OCI-LY1 (cell line): Measurements from ENCODE around the gene KCNIP4.

Experiments
- H2AFZ ChIP-seq: fragments of 200-600 bp; sonication (generic), shearing (Covaris generic); 2 replicates; pipeline ENCODE4 v1.6.0; 2014; ENCODE audit warnings: antibody characterized with exemption, mild to moderate bottlenecking, low read length
- H3F3A ChIP-seq: fragments of 200-600 bp; sonication (generic), shearing (Covaris generic); 2 replicates; pipeline ENCODE4 v1.6.0; 2014; ENCODE audit warnings: mild to moderate bottlenecking, antibody characterized with exemption, low read length, moderate library complexity; ENCODE audit not compliant: insufficient read depth
- H3K27ac ChIP-seq: fragments of 200-600 bp; sonication (generic); 2 replicates; pipeline ENCODE4 v1.5.1; 2014; ENCODE audit warnings: low read length, mixed run types, mild to moderate bottlenecking, low read depth; ENCODE audit not compliant: poor library complexity, severe bottlenecking
- H3K27me3 ChIP-seq: fragments of 200-600 bp; sonication (generic); 2 replicates; pipeline ENCODE4 v1.6.0; 2014; ENCODE audit warnings: antibody characterized with exemption, mild to moderate bottlenecking, low read length, moderate library complexity; ENCODE audit not compliant: insufficient read depth
- H3K36me3 ChIP-seq: fragments of 200-600 bp; sonication (generic); 2 replicates; pipeline ENCODE4 v1.6.1; 2014; ENCODE audit warnings: mild to moderate bottlenecking, antibody characterized with exemption, low read length, moderate library complexity, mixed read lengths; ENCODE audit not compliant: insufficient read depth
- H3K4me1 ChIP-seq: fragments of 200-600 bp; sonication (generic); 2 replicates; pipeline ENCODE4 v1.5.1; 2014; ENCODE audit warnings: mild to moderate bottlenecking, low read length, moderate library complexity; ENCODE audit not compliant: insufficient read depth, severe bottlenecking
- H3K4me2 ChIP-seq: fragments of 200-600 bp; sonication (generic), shearing (Covaris generic); 2 replicates; pipeline ENCODE4 v1.6.1; 2014; ENCODE audit warnings: low read length
- H3K4me3 ChIP-seq: fragments of 200-600 bp; sonication (generic); 2 replicates; pipeline ENCODE4 v1.5.1; 2014; ENCODE audit warnings: low read length, low read depth, mild to moderate bottlenecking, mixed read lengths; ENCODE audit not compliant: poor library complexity, severe bottlenecking
- H3K79me2 ChIP-seq: fragments of 200-600 bp; shearing (Covaris generic); 2 replicates; pipeline ENCODE4 v1.6.1; 2016; ENCODE audit warnings: mixed run types, low read length, mixed read lengths; ENCODE audit not compliant: insufficient read depth
- H3K9ac ChIP-seq: fragments of 200-600 bp; sonication (generic), shearing (Covaris generic); 2 replicates; pipeline ENCODE4 v1.6.1; 2014; ENCODE audit warnings: mild to moderate bottlenecking, low read length, mixed read lengths
- H3K9me2 ChIP-seq: fragments of 200-600 bp; sonication (generic), shearing (Covaris generic); 2 replicates; pipeline ENCODE4 v1.6.1; 2014; ENCODE audit warnings: low read depth, mild to moderate bottlenecking, low read length, mixed read lengths
- H3K9me3 ChIP-seq: fragments of 200-600 bp; shearing (Covaris generic); 2 replicates; pipeline ENCODE4 v1.6.1; 2014; ENCODE audit warnings: low read length, mixed read lengths
- H4K20me1 ChIP-seq: fragments of 200-600 bp; sonication (generic), shearing (Covaris generic); 2 replicates; pipeline ENCODE4 v1.6.0; 2016; ENCODE audit warnings: mild to moderate bottlenecking, low read length; ENCODE audit not compliant: insufficient read depth
- EZH2 ChIP-seq: fragments of 200-600 bp; sonication (generic), shearing (Covaris generic); IDR thresholded peaks from 2 replicates; pipeline ENCODE4 v1.8.0; 2017; ENCODE audit warnings: borderline replicate concordance, mixed run types, mild to moderate bottlenecking, antibody characterized with exemption, low read length, moderate library complexity, mixed read lengths
- TF ChIP-seq, protein P1 (sequence below): fragments of 200-600 bp; sonication (generic), shearing (Covaris generic); IDR thresholded peaks from 2 replicates; pipeline ENCODE4 v1.5.1; 2017; ENCODE audit warnings: mild to moderate bottlenecking, antibody characterized with exemption, low read length, moderate library complexity, mixed read lengths

The KCNIP4 gene

DNA sequence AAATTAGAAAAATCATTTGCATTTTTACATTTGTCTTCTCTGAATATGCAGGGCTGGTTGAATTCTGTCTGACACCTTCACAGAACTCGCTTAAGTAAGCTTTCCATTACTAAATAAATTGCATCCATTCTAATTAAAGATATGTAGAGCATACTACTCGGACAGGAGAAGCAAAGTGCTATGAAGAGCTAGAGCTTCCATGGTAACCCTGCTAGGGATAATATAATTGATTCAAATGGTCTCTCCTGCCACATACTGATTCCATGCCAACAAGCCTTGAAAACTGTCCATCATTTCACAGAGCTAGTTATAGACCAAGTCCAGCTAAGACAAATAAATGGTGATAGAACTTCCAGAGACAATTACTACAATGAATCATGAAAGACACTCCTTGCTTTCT is 571.5 kb downstream of the KCNIP4 start:
- no peak overlapping the region for H3K4me2 ChIP-seq
- H3F3A ChIP-seq: no peaks in the 10 kb centered on the region
- TF ChIP-seq, protein P1, sequence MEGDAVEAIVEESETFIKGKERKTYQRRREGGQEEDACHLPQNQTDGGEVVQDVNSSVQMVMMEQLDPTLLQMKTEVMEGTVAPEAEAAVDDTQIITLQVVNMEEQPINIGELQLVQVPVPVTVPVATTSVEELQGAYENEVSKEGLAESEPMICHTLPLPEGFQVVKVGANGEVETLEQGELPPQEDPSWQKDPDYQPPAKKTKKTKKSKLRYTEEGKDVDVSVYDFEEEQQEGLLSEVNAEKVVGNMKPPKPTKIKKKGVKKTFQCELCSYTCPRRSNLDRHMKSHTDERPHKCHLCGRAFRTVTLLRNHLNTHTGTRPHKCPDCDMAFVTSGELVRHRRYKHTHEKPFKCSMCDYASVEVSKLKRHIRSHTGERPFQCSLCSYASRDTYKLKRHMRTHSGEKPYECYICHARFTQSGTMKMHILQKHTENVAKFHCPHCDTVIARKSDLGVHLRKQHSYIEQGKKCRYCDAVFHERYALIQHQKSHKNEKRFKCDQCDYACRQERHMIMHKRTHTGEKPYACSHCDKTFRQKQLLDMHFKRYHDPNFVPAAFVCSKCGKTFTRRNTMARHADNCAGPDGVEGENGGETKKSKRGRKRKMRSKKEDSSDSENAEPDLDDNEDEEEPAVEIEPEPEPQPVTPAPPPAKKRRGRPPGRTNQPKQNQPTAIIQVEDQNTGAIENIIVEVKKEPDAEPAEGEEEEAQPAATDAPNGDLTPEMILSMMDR: no peak
- TF ChIP-seq EZH2: no peak
- H3K9me2 ChIP-seq: no peaks in the 10 kb centered on the region
- no peaks in the 10 kb centered on the region for H4K20me1 ChIP-seq
- no peak overlapping the region for H3K4me3 ChIP-seq
- H3K9ac ChIP-seq: no peak overlapping the region
- H3K27me3 ChIP-seq: no peaks in the 10 kb centered on the region
- no peaks in the 10 kb centered on the region for H3K9me3 ChIP-seq
- no peaks in the 10 kb centered on the region for H3K79me2 ChIP-seq
- H2AFZ ChIP-seq: no peak overlapping the region
- H3K27ac ChIP-seq: no peak overlapping the region
- no peaks in the 10 kb centered on the region for H3K36me3 ChIP-seq
- H3K4me1 ChIP-seq: no peaks in the 10 kb centered on the region

DNA sequence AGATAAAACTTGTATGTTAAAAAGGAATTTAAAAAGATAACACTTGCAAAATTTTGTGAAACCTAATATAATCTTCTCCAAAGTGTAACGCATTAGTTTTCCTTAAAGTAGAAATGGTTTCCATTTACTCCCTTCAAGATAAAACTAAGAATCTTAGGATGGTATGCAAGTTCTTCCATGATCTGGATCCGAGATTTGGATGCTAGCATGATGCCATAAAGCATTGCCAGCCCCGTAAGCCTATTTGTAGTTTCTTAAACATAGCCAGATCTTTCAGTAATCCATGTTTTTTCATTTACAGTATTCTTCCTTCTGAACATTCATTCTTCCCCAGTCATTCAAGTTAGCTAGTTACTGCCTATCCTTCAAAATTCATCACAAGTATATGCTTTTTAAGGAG is 572.4 kb downstream of the KCNIP4 start:
- Histone ChIP-seq H3K79me2 (no peaks in the 10 kb centered on the region), H3K4me2 (no peak overlapping the region), H4K20me1 (no peaks in the 10 kb centered on the region), H3K9ac (no peak overlapping the region), H3K4me1 (no peaks in the 10 kb centered on the region), H3K27me3 (no peaks in the 10 kb centered on the region), H2AFZ (no peak overlapping the region), H3F3A (no peaks in the 10 kb centered on the region), H3K9me2 (no peaks in the 10 kb centered on the region), H3K9me3 (no peaks in the 10 kb centered on the region), H3K4me3 (no peak overlapping the region), H3K36me3 (no peaks in the 10 kb centered on the region), H3K27ac (no peak overlapping the region)
- no peak for TF ChIP-seq EZH2
- TF ChIP-seq, protein P1: no peak

DNA sequence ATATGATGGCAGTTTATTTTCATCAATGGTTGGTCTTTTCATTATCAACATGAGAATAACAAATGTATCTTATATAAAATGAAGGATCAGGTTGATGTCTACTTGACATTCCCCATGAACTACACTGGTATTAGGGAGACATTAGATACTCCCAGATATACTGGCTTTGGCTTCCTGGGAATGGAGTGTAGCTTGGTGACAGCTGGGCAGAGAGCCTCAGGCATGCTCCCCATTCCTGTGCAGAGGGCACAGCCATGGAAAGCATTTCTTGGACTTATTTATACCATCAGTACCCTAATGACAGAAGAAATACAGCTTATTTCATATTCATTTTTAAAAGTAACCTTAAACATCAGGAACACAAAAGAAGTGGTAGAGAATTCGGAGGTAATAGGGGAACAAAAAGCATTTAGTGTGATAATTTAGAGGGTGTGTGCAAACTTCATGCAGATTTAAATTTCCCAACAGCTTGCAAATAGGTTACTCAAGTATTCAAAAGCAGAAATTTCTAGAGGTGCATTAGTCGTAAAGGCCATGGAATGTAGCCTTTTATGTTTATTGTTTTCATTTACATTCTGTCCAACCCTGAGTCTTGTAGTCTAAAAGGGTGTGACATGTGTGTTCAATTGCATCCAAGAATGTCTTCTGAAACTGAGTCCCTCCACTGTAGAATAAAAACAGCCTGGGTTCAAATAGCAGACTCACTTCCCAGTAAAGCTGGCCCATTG is 573.8 kb downstream of the KCNIP4 start:
- Histone ChIP-seq H3K79me2 (no peaks in the 10 kb centered on the region), H3K4me1 (no peaks in the 10 kb centered on the region), H3K36me3 (no peaks in the 10 kb centered on the region), H3K27ac (no peak overlapping the region), H3K9ac (no peak overlapping the region), H3K4me2 (no peak overlapping the region), H3K9me2 (no peaks in the 10 kb centered on the region), H4K20me1 (no peaks in the 10 kb centered on the region), H3K27me3 (no peaks in the 10 kb centered on the region), H2AFZ (no peak overlapping the region), H3F3A (no peaks in the 10 kb centered on the region), H3K4me3 (no peak overlapping the region), H3K9me3 (no peaks in the 10 kb centered on the region)
- TF ChIP-seq, protein P1: no peak
- no peak for TF ChIP-seq EZH2
